Skeletal muscle tissue (tissue), 4 donors: ENCODE results near the gene LRRC45. TPM values are rescaled to one million over a fixed set of nuclear protein-coding genes. Genes with fewer than 3 reads are reported as not detected.

Experiments used
- H3K27ac ChIP-seq: one replicate; pipeline ENCODE4 v1.7.0; 2013; ENCODE audit warnings: mild to moderate bottlenecking, low read depth, low read length, inconsistent platforms
- H3K27me3 ChIP-seq, 3 donors: one replicate each; pipeline ENCODE4 v1.7.0; 2013; ENCODE audit warnings: low read length in 3 of 3; ENCODE audit not compliant: control insufficient read depth in 3 of 3, insufficient read depth in 3 of 3
- H3K36me3 ChIP-seq, 3 donors: one replicate each; pipeline ENCODE4 v1.7.0; 2013; ENCODE audit warnings: low read length in 3 of 3; ENCODE audit not compliant: control insufficient read depth in 3 of 3, insufficient read depth in 3 of 3
- H3K4me1 ChIP-seq, 3 donors: one replicate each; pipeline ENCODE4 v1.7.0; 2013; ENCODE audit warnings: low read length in 3 of 3, mild to moderate bottlenecking in 3 of 3; ENCODE audit not compliant: control insufficient read depth in 3 of 3, insufficient read depth in 3 of 3
- H3K4me3 ChIP-seq, 3 donors: one replicate each; pipeline ENCODE4 v1.7.0; 2013; ENCODE audit warnings: low read length in 3 of 3
- H3K9ac ChIP-seq, 3 donors: one replicate each; pipeline ENCODE4 v1.7.0; 2013; ENCODE audit warnings: low read length in 3 of 3, mild to moderate bottlenecking in 3 of 3, moderate library complexity in 2 of 3, low read depth in 1 of 3
- H3K9me3 ChIP-seq, 3 donors: one replicate each; pipeline ENCODE4 v1.7.0; 2013; ENCODE audit warnings: low read length in 3 of 3; ENCODE audit not compliant: control insufficient read depth in 3 of 3
- total RNA-seq: library from RNA; depleted of rRNA; stranded (reverse); fragments of >200 nt; gene quantifications from one replicate; pipeline ENCODE4 v1.2.3, GENCODE V29; 2014
- donor health status: Osteomylitis.

LRRC45 gene
- total RNA-seq, 1 donor from 2014 or later, result 7.8 TPM

DNA sequence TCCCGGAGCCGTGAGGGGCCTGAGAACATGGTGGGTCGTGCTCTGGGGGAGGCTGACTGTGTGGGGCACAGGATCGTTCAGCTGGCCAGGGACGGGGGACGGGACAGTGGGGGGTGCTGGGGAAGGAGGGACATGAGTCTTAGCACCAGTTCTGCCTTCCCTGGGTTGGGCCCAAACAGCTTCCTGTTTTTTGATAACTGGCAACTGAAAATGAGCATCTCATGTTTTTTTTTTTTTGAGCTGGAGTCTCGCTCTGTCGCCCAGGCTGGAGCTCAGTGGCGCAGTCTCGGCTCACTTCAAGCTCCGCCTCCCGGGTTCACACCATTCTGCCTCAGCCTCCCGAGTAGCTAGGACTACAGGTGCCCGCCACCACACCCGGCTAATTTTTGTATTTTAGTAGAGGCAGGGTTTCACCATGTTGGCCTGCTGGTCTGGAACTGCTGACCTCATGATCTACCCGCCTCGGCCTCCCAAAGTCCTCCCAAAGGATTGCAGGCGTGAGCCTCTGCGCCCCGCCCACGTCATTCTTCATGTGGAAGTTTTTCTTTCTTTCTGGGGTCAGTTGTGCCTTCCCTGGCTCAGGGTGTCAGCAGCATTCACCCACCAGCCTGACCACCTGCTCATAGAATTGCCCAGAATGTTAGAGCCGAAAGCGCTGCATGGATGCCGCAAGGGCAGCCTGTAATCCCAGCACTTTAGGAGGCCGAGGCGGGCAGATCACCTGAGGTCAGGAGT lies 39.3 kb upstream of the LRRC45 start:
- peaks cover 29 to 39% (median 33%) of the 10 kb centered on the region in 3 donors for H3K36me3 ChIP-seq
- H3K4me1 ChIP-seq, result peaks cover 7 to 13% (median 10%) of the 10 kb centered on the region in 3 donors
- no peak overlapping the region for H3K4me3 ChIP-seq
- no peaks in the 10 kb centered on the region for H3K27me3 ChIP-seq
- H3K9me3 ChIP-seq, result no peaks in the 10 kb centered on the region
- no peak overlapping the region for H3K27ac ChIP-seq
- H3K9ac ChIP-seq, result no peak overlapping the region

DNA sequence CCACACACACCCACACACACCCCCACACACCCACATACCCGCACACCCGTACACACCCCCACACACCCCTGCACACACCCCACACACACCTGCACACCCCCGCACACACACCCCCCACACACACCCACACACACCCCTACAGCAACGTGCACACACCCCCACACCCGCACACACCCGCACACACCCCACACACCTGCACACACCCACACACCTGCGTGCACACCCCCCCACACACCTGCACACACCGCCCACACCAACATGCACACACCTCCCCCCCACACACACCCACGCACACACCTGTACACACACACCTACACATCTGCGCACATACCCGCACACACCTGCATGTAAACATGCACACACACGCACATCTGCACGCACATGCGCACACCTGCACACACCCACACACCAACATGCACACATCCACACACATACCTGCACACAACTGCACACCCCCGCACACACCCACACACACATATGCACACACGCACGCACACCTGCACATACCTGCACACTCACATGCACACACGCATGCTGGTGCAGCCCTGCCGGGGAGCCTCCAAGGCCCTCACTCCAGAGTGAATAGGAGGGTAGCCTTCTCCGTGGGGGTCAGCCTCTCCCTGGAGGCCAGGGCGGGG lies 38.2 kb upstream of the LRRC45 start:
- H3K4me3 ChIP-seq, result no peak overlapping the region
- H3K36me3 ChIP-seq, result peaks cover 27 to 33% (median 29%) of the 10 kb centered on the region in 3 donors
- peaks cover 0 to 7% (median 3%) of the 10 kb centered on the region in 3 donors for H3K4me1 ChIP-seq
- H3K9me3 ChIP-seq, result no peaks in the 10 kb centered on the region
- no peak overlapping the region for H3K27ac ChIP-seq
- H3K9ac ChIP-seq, result no peak overlapping the region
- H3K27me3 ChIP-seq, result no peaks in the 10 kb centered on the region

- H3K27ac ChIP-seq, result no peak overlapping the region
- H3K27me3 ChIP-seq, result no peaks in the 10 kb centered on the region
- H3K4me3 ChIP-seq, result no peak overlapping the region
- H3K9ac ChIP-seq, result no peak overlapping the region
- no peaks in the 10 kb centered on the region for H3K9me3 ChIP-seq
- H3K36me3 ChIP-seq, result peaks cover 24 to 27% (median 26%) of the 10 kb centered on the region in 3 donors
- H3K4me1 ChIP-seq, result peaks cover 11 to 14% (median 11%) of the 10 kb centered on the region in 3 donors
These were observed 36.5 kb upstream of the LRRC45 start for GRCh38 chr17:81986606-81987005.

GRCh38 chr17:81987161-81987770 lies 35.8 kb upstream of the LRRC45 start:
- Histone ChIP-seq H3K27me3 (no peaks in the 10 kb centered on the region), H3K9ac (no peak overlapping the region)

GRCh38 chr17:81990836-81991683 lies 32.0 kb upstream of the LRRC45 start:
- Histone ChIP-seq H3K27ac (peak overlapping the region; percentile 73), H3K9ac (peak overlapping the region; percentile 51 to 81 (median 56)), H3K4me3 (peak overlapping the region; percentile 10 to 67 (median 52)), H3K9me3 (no peaks in the 10 kb centered on the region), H3K27me3 (no peaks in the 10 kb centered on the region), H3K4me1 (peaks cover 23 to 38% (median 31%) of the 10 kb centered on the region in 3 donors), H3K36me3 (peaks cover 7 to 16% (median 8%) of the 10 kb centered on the region in 3 donors)

More at GRCh38 chr17:81987161-81987770, 35.8 kb upstream of the LRRC45 start:
- peaks cover 17 to 21% (median 18%) of the 10 kb centered on the region in 3 donors for H3K4me1 ChIP-seq
- no peak overlapping the region for H3K4me3 ChIP-seq
- H3K27ac ChIP-seq, result no peak overlapping the region
- H3K9me3 ChIP-seq, result no peaks in the 10 kb centered on the region
- H3K36me3 ChIP-seq, result peaks cover 24 to 27% (median 26%) of the 10 kb centered on the region in 3 donors

- H3K4me1 ChIP-seq, result peaks cover 23 to 38% (median 31%) of the 10 kb centered on the region in 3 donors
- no peaks in the 10 kb centered on the region for H3K9me3 ChIP-seq
- peak overlapping the region; percentile 73 for H3K27ac ChIP-seq
- H3K36me3 ChIP-seq, result peaks cover 4 to 12% (median 7%) of the 10 kb centered on the region in 3 donors
- H3K9ac ChIP-seq, result peak overlapping the region; percentile 56 to 81 (median 65)
- H3K27me3 ChIP-seq, result no peaks in the 10 kb centered on the region
- peak overlapping the region; percentile 14 to 67 (median 52) for H3K4me3 ChIP-seq
These were observed 31.3 kb upstream of the LRRC45 start for GRCh38 chr17:81991684-81992305.

GRCh38 chr17:81992306-81993102 lies 30.6 kb upstream of the LRRC45 start:
- peaks cover 23 to 38% (median 31%) of the 10 kb centered on the region in 3 donors for H3K4me1 ChIP-seq

GRCh38 chr17:81993729-81994592 lies 29.1 kb upstream of the LRRC45 start:
- H3K9ac ChIP-seq, result no peak overlapping the region
- peaks cover 5 to 14% (median 9%) of the 10 kb centered on the region in 3 donors for H3K36me3 ChIP-seq
- no peak overlapping the region for H3K4me3 ChIP-seq
- peaks cover 33 to 48% (median 38%) of the 10 kb centered on the region in 3 donors for H3K4me1 ChIP-seq
- H3K27ac ChIP-seq, result no peak overlapping the region
- H3K27me3 ChIP-seq, result no peaks in the 10 kb centered on the region
- no peaks in the 10 kb centered on the region for H3K9me3 ChIP-seq

More at GRCh38 chr17:81992306-81993102, 30.6 kb upstream of the LRRC45 start:
- no peaks in the 10 kb centered on the region for H3K9me3 ChIP-seq
- H3K36me3 ChIP-seq, result peaks cover 5 to 15% (median 9%) of the 10 kb centered on the region in 3 donors
- peak overlapping the region; percentile 7 to 67 (median 52) for H3K4me3 ChIP-seq
- no peaks in the 10 kb centered on the region for H3K27me3 ChIP-seq
- peak overlapping the region; percentile 56 to 81 (median 65) for H3K9ac ChIP-seq
- peak overlapping the region; percentile 73 for H3K27ac ChIP-seq
